Neural progenitor cell (in vitro differentiated cells): ENCODE measurements around the gene VARS1. TPM values are rescaled to one million over a fixed set of nuclear protein-coding genes. Genes with fewer than 3 reads are reported as not detected.
"Not testable (repeated sequence)": the region's sequence is repeated elsewhere in the genome, so short reads cannot be mapped to it uniquely, and the experiment has no call there.

ENCODE experiments used
- DNase-seq: peaks from one replicate; pipeline ENCODE4 v3.0.0-alpha.2; 2016; ENCODE audit warnings: low spot score
- H2AFZ ChIP-seq: fragments of 200-600 bp; sonication (generic); replicated peaks from 2 replicates; pipeline ENCODE4 v1.6.1; 2016; ENCODE audit warnings: antibody characterized with exemption
- H3F3A ChIP-seq: fragments of 200-600 bp; sonication (generic); 2 replicates; pipeline ENCODE4 v1.6.1; 2016; ENCODE audit warnings: antibody characterized with exemption, low read depth
- H3K27ac ChIP-seq: fragments of 200-600 bp; sonication (generic); 2 replicates; pipeline ENCODE4 v1.5.1; 2016; ENCODE audit warnings: mild to moderate bottlenecking
- H3K27me3 ChIP-seq: fragments of 200-600 bp; sonication (generic); 2 replicates; pipeline ENCODE4 v1.6.1; 2016; ENCODE audit warnings: mild to moderate bottlenecking, moderate library complexity
- H3K36me3 ChIP-seq: fragments of 200-600 bp; sonication (generic); 2 replicates; pipeline ENCODE4 v1.5.1; 2016
- H3K4me1 ChIP-seq: fragments of 200-600 bp; sonication (generic); 2 replicates; pipeline ENCODE4 v1.6.1; 2016; ENCODE audit warnings: mixed run types
- H3K4me2 ChIP-seq: fragments of 200-600 bp; sonication (generic); 2 replicates; pipeline ENCODE4 v1.6.1; 2016
- H3K4me3 ChIP-seq: fragments of 200-600 bp; sonication (generic); 2 replicates; pipeline ENCODE4 v1.5.1; 2016
- H3K79me2 ChIP-seq: fragments of 200-600 bp; sonication (generic); 2 replicates; pipeline ENCODE4 v1.6.1; 2016; ENCODE audit warnings: low read depth
- H3K9ac ChIP-seq: fragments of 200-600 bp; sonication (generic); 2 replicates; pipeline ENCODE4 v1.6.1; 2016
- H3K9me3 ChIP-seq: fragments of 200-600 bp; sonication (generic); 2 replicates; pipeline ENCODE4 v1.5.1; 2016; ENCODE audit warnings: low read depth
- H4K20me1 ChIP-seq: fragments of 200-600 bp; sonication (generic); 2 replicates; pipeline ENCODE4 v1.6.1; 2016; ENCODE audit warnings: low read depth
- H3K27ac Mint-ChIP-seq: 3 replicates; pipeline ENCODE4 v1.8.0; 2021; ENCODE audit warnings: mixed read lengths
- H3K27me3 Mint-ChIP-seq: 2 replicates; pipeline ENCODE4 v1.8.0; 2022; ENCODE audit warnings: low read depth, mild to moderate bottlenecking, inconsistent platforms, moderate library complexity, mixed read lengths; ENCODE audit not compliant: insufficient read depth
- H3K36me3 Mint-ChIP-seq: 3 replicates; pipeline ENCODE4 v1.8.0; 2021; ENCODE audit warnings: mixed read lengths
- H3K4me1 Mint-ChIP-seq: 3 replicates; pipeline ENCODE4 v1.8.0; 2021; ENCODE audit warnings: mixed read lengths
- H3K4me3 Mint-ChIP-seq: 3 replicates; pipeline ENCODE4 v1.8.0; 2021; ENCODE audit warnings: mild to moderate bottlenecking, moderate library complexity, mixed read lengths
- H3K9me3 Mint-ChIP-seq: 3 replicates; pipeline ENCODE4 v1.8.0; 2020; ENCODE audit warnings: mixed read lengths
- EZH2 ChIP-seq: fragments of 200-600 bp; sonication (generic); IDR thresholded peaks from 2 replicates; pipeline ENCODE4 v1.6.1; 2017; ENCODE audit warnings: antibody characterized with exemption, mild to moderate bottlenecking, moderate library complexity
- EZH2phosphoT487 ChIP-seq: fragments of 200-600 bp; sonication (generic); IDR thresholded peaks from 2 replicates; pipeline ENCODE4 v1.6.1; 2017; ENCODE audit warnings: antibody characterized with exemption
- total RNA-seq: library from RNA; depleted of rRNA; stranded (reverse); fragments of >200 nt; gene quantifications from 2 replicates; pipeline ENCODE4 v1.2.3, GENCODE V29; 2015; ENCODE audit warnings: low replicate concordance
- TF ChIP-seq, protein P1 (sequence below): fragments of 200-600 bp; sonication (generic); IDR thresholded peaks from 2 replicates; pipeline ENCODE4 v1.5.1; 2017; ENCODE audit warnings: antibody characterized with exemption, mild to moderate bottlenecking

VARS1 gene
- total RNA-seq, 1 donor from 2014 or later: 34.1 TPM

DNA sequence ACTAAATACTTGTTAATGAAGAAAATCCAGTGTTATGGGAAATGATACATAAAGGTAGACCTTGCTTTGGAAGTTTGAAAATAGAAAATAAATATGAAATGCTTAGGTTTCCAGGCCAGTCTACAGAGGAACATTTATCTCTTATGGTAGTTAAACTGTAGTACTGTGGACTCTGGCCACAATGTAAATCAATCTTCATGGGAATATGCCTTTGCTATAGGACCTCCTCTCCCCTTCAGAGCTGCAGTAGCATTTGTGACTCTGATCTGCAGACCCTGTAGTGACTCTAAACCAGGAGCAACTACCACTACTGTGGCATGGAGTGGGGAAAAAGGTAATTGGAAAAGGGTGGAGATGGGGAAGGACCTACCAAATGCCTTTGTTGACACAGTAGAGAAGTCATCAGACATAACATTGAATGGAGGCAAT, 24.3 kb upstream of the VARS1 start:
- Histone ChIP-seq H3K4me3 (no peak overlapping the region), H3K4me1 (peaks cover 6% of the 10 kb centered on the region), H3K27me3 (no peaks in the 10 kb centered on the region), H3F3A (peaks cover 58% of the 10 kb centered on the region), H3K79me2 (peaks cover 11% of the 10 kb centered on the region), H3K9ac (no peak overlapping the region), H3K4me2 (no peak overlapping the region), H3K9me3 (no peaks in the 10 kb centered on the region), H4K20me1 (no peaks in the 10 kb centered on the region), H3K36me3 (no peaks in the 10 kb centered on the region), H2AFZ (no peak overlapping the region), H3K27ac (no peak overlapping the region)
- Mint-ChIP-seq H3K36me3 (peaks cover 4% of the 10 kb centered on the region), H3K27me3 (no peaks in the 10 kb centered on the region), H3K9me3 (peaks cover 15% of the 10 kb centered on the region), H3K27ac (no peak overlapping the region), H3K4me3 (no peak overlapping the region), H3K4me1 (peaks cover 26% of the 10 kb centered on the region)
- TF ChIP-seq, protein P1, sequence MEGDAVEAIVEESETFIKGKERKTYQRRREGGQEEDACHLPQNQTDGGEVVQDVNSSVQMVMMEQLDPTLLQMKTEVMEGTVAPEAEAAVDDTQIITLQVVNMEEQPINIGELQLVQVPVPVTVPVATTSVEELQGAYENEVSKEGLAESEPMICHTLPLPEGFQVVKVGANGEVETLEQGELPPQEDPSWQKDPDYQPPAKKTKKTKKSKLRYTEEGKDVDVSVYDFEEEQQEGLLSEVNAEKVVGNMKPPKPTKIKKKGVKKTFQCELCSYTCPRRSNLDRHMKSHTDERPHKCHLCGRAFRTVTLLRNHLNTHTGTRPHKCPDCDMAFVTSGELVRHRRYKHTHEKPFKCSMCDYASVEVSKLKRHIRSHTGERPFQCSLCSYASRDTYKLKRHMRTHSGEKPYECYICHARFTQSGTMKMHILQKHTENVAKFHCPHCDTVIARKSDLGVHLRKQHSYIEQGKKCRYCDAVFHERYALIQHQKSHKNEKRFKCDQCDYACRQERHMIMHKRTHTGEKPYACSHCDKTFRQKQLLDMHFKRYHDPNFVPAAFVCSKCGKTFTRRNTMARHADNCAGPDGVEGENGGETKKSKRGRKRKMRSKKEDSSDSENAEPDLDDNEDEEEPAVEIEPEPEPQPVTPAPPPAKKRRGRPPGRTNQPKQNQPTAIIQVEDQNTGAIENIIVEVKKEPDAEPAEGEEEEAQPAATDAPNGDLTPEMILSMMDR: no peak
- no peak for TF ChIP-seq EZH2phosphoT487
- no peak for DNase-seq

DNA sequence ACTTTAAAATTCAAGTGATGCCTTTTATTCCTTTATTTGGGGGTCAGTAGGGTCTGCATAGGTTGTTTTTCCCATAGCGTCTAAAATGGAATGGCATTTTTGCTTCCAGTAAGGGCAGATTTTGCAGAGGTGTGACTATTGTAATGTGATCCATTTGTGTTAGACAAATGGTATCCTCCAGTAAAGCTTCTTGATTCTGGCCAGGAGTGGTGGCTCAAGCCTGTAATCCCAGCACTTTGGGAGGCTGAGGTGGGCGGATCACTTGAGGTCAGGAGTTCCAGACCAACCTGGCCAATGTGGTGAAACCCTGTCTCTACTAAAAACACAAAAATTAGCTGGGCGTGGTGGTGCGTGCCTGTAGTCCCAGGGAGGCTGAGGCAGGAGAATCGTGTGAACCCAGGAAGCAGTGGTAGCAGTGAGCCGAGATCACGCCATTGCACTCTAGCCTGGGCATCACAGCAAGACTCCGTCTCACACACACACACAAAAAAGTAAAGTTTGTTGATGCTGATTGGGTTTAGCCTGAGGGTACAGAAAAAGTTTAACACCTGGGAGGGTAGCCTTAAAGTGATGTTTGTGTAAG, 22.5 kb upstream of the VARS1 start:
- Histone ChIP-seq H3K4me1 (peaks cover 13% of the 10 kb centered on the region), H3K4me3 (peak overlapping the region; percentile 34), H3K79me2 (peaks cover 11% of the 10 kb centered on the region), H3K4me2 (peak overlapping the region; percentile 57), H3F3A (peaks cover 59% of the 10 kb centered on the region)
- Mint-ChIP-seq H3K9me3 (peaks cover 15% of the 10 kb centered on the region), H3K4me3 (peak overlapping the region; percentile 48), H3K4me1 (peaks cover 28% of the 10 kb centered on the region)
- H3K9ac ChIP-seq, H3K36me3 ChIP-seq, H3K36me3 Mint-ChIP-seq, H3K27me3 Mint-ChIP-seq, H3K27ac ChIP-seq, H2AFZ ChIP-seq, H3K9me3 ChIP-seq, H4K20me1 ChIP-seq, H3K27ac Mint-ChIP-seq, H3K27me3 ChIP-seq, DNase-seq: not testable (repeated sequence)

DNA sequence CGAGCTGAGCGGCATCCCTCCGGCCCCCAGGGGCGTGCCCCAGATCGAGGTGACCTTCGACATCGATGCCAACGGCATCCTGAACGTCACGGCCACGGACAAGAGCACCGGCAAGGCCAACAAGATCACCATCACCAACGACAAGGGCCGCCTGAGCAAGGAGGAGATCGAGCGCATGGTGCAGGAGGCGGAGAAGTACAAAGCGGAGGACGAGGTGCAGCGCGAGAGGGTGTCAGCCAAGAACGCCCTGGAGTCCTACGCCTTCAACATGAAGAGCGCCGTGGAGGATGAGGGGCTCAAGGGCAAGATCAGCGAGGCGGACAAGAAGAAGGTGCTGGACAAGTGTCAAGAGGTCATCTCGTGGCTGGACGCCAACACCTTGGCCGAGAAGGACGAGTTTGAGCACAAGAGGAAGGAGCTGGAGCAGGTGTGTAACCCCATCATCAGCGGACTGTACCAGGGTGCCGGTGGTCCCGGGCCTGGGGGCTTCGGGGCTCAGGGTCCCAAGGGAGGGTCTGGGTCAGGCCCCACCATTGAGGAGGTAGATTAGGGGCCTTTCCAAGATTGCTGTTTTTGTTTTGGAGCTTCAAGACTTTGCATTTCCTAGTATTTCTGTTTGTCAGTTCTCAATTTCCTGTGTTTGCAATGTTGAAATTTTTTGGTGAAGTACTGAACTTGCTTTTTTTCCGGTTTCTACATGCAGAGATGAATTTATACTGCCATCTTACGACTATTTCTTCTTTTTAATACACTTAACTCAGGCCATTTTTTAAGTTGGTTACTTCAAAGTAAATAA, 21.8 kb upstream of the VARS1 start:
- not testable (repeated sequence) for H3K9ac ChIP-seq

DNA sequence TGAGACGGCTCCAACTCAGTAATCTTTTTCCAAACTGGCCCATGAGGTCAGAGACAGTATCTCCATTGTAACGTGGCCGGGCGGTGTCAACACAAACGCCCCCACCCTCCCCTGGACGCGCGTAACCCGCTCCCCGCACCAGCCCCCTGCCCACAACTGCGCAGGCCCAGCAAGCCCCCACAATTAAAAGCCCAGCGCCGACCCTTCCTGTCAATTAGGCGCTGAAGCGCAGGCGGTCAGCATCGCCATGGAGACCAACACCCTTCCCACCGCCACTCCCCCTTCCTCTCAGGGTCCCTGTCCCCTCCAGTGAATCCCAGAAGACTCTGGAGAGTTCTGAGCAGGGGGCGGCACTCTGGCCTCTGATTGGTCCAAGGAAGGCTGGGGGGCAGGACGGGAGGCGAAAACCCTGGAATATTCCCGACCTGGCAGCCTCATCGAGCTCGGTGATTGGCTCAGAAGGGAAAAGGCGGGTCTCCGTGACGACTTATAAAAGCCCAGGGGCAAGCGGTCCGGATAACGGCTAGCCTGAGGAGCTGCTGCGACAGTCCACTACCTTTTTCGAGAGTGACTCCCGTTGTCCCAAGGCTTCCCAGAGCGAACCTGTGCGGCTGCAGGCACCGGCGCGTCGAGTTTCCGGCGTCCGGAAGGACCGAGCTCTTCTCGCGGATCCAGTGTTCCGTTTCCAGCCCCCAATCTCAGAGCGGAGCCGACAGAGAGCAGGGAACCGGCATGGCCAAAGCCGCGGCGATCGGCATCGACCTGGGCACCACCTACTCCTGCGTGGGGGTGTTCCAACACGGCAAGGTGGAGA, 19.7 kb upstream of the VARS1 start, which contains the start of the genes HSPA1A and HSPA1L:
Gene HSPA1A (plus strand): TSS at position 519 of the 814 bp plus-strand sequence. CDS start 214 bp downstream, at position 733.
Gene HSPA1L (minus strand): TSS at position 259 of the 814 bp plus-strand sequence. CDS start 3,311 bp downstream, outside the sequence.
- no peak within 1 kb of the TSS for H3K9ac ChIP-seq
- H3K27ac Mint-ChIP-seq: peak within 1 kb of the TSS; percentile 97
- H3K27me3 ChIP-seq: no peaks in the 10 kb centered on the region
- H3K9me3 Mint-ChIP-seq: peaks cover 15% of the 10 kb centered on the region
- no peaks in the 10 kb centered on the region for H4K20me1 ChIP-seq
- DNase-seq: peak; percentile 98
- H3K4me1 Mint-ChIP-seq: peaks cover 13% of the 10 kb centered on the region
- peak within 1 kb of the TSS; percentile 61 for H2AFZ ChIP-seq
- H3K36me3 ChIP-seq: no peaks in the 10 kb centered on the region
- peak within 1 kb of the TSS; percentile 70 for H3K4me2 ChIP-seq
- H3K9me3 ChIP-seq: no peaks in the 10 kb centered on the region
- peak within 1 kb of the TSS; percentile 79 for H3K4me3 Mint-ChIP-seq
- H3K4me1 ChIP-seq: peaks cover 13% of the 10 kb centered on the region
- peaks cover 4% of the 10 kb centered on the region for H3K36me3 Mint-ChIP-seq
- H3K27ac ChIP-seq: peak within 1 kb of the TSS; percentile 85
- peaks cover 5% of the 10 kb centered on the region for H3K27me3 Mint-ChIP-seq
- TF ChIP-seq, protein P1: no peak
- TF ChIP-seq EZH2phosphoT487 (no peak), EZH2 (no peak)
- H3K79me2 ChIP-seq: peaks cover 11% of the 10 kb centered on the region
- peaks cover 45% of the 10 kb centered on the region for H3F3A ChIP-seq
- H3K4me3 ChIP-seq: peak within 1 kb of the TSS; percentile 41

More for the DNA sequence above, 21.8 kb upstream of the VARS1 start:
- Mint-ChIP-seq H3K9me3 (peaks cover 15% of the 10 kb centered on the region), H3K4me1 (peaks cover 22% of the 10 kb centered on the region), H3K4me3 (peak overlapping the region; percentile 48)
- Histone ChIP-seq H3K79me2 (peaks cover 11% of the 10 kb centered on the region), H3K4me3 (peak overlapping the region; percentile 34), H3K4me2 (peak overlapping the region; percentile 57), H3K4me1 (peaks cover 13% of the 10 kb centered on the region), H3F3A (peaks cover 63% of the 10 kb centered on the region)
- not testable (repeated sequence) for H3K27me3 ChIP-seq, H3K9me3 ChIP-seq, H3K36me3 ChIP-seq, H3K36me3 Mint-ChIP-seq, DNase-seq, H2AFZ ChIP-seq, H3K27ac ChIP-seq, H4K20me1 ChIP-seq, H3K27me3 Mint-ChIP-seq, H3K27ac Mint-ChIP-seq
